H9 (cell line): ENCODE results near the gene PITPNM2. TPM values are rescaled to one million over a fixed set of nuclear protein-coding genes. Genes with fewer than 3 reads are reported as not detected.

Experiments
- DNase-seq: peaks from one replicate; pipeline ENCODE4 v3.0.0-alpha.2; 2017
- H2AFZ ChIP-seq: one replicate; pipeline ENCODE4 v1.6.1; 2013; ENCODE audit warnings: mild to moderate bottlenecking, low read length, control low read depth, moderate library complexity
- H2AK5ac ChIP-seq: 2 replicates; pipeline ENCODE4 v1.6.1; 2013; ENCODE audit warnings: low read length, control low read depth, mixed read lengths; ENCODE audit not compliant: insufficient read length
- H2BK120ac ChIP-seq: one replicate; pipeline ENCODE4 v1.6.1; 2013; ENCODE audit warnings: low read depth, mild to moderate bottlenecking, low read length, control low read depth, inconsistent platforms; ENCODE audit not compliant: poor library complexity, severe bottlenecking
- H2BK12ac ChIP-seq: 2 replicates; pipeline ENCODE4 v1.6.1; 2013; ENCODE audit warnings: low read length, control low read depth, mixed read lengths, low read depth; ENCODE audit not compliant: insufficient read length
- H2BK15ac ChIP-seq: 2 replicates; pipeline ENCODE4 v1.6.1; 2013; ENCODE audit warnings: low read depth, low read length, control low read depth
- H2BK20ac ChIP-seq: one replicate; pipeline ENCODE4 v1.6.1; 2013; ENCODE audit warnings: low read depth, mild to moderate bottlenecking, low read length, control low read depth, inconsistent platforms; ENCODE audit not compliant: poor library complexity, severe bottlenecking
- H2BK5ac ChIP-seq: 2 replicates; pipeline ENCODE4 v1.6.1; 2013; ENCODE audit warnings: low read length, control low read depth, mixed read lengths; ENCODE audit not compliant: insufficient read length
- H3K14ac ChIP-seq: 2 replicates; pipeline ENCODE4 v1.6.1; 2013; ENCODE audit warnings: low read length, control low read depth; ENCODE audit not compliant: insufficient read depth
- H3K18ac ChIP-seq: 2 replicates; pipeline ENCODE4 v1.6.1; 2013; ENCODE audit warnings: low read depth, mild to moderate bottlenecking, mixed read lengths, low read length, control low read depth; ENCODE audit not compliant: insufficient read length
- H3K23ac ChIP-seq: 2 replicates; pipeline ENCODE4 v1.6.1; 2013; ENCODE audit warnings: low read length, control low read depth, mixed read lengths, low read depth; ENCODE audit not compliant: insufficient read length
- H3K23me2 ChIP-seq: 2 replicates; pipeline ENCODE4 v1.6.1; 2013; ENCODE audit warnings: low read depth, mild to moderate bottlenecking, mixed read lengths, low read length, control low read depth; ENCODE audit not compliant: insufficient read length, poor library complexity, severe bottlenecking
- H3K27ac ChIP-seq: 2 replicates; pipeline ENCODE4 v1.5.1; 2013; ENCODE audit warnings: low read length, control low read depth, mixed read lengths, low read depth; ENCODE audit not compliant: insufficient read length
- H3K27me3 ChIP-seq: 2 replicates; pipeline ENCODE4 v1.6.1; 2013; ENCODE audit warnings: low read length, control low read depth, inconsistent platforms; ENCODE audit not compliant: insufficient read depth
- H3K4ac ChIP-seq: 2 replicates; pipeline ENCODE4 v1.6.1; 2013; ENCODE audit warnings: low read depth, mild to moderate bottlenecking, control low read depth, inconsistent platforms, low read length, moderate library complexity
- H3K4me1 ChIP-seq: 2 replicates; pipeline ENCODE4 v1.6.1; 2013; ENCODE audit warnings: low read length, control low read depth, inconsistent platforms; ENCODE audit not compliant: insufficient read depth
- H3K4me2 ChIP-seq: 2 replicates; pipeline ENCODE4 v1.6.1; 2013; ENCODE audit warnings: low read length, control low read depth, mixed read lengths; ENCODE audit not compliant: insufficient read length, insufficient read depth
- H3K56ac ChIP-seq: 2 replicates; pipeline ENCODE4 v1.6.1; 2013; ENCODE audit warnings: low read depth, mild to moderate bottlenecking, mixed read lengths, low read length, control low read depth; ENCODE audit not compliant: insufficient read length
- H3K79me1 ChIP-seq: 2 replicates; pipeline ENCODE4 v1.6.1; 2013; ENCODE audit warnings: low read depth, mild to moderate bottlenecking, moderate library complexity, low read length, control low read depth, inconsistent platforms; ENCODE audit not compliant: insufficient read depth, poor library complexity, severe bottlenecking
- H3K79me2 ChIP-seq: 2 replicates; pipeline ENCODE4 v1.6.1; 2013; ENCODE audit warnings: low read length, control low read depth, inconsistent platforms; ENCODE audit not compliant: insufficient read depth
- H3K9ac ChIP-seq: 2 replicates; pipeline ENCODE4 v1.6.1; 2013; ENCODE audit warnings: low read length, control low read depth, mixed read lengths; ENCODE audit not compliant: insufficient read length; ENCODE audit errors: extremely low read depth
- H3K9me3 ChIP-seq: one replicate; pipeline ENCODE4 v1.6.1; 2013; ENCODE audit warnings: low read depth, low read length, inconsistent platforms; ENCODE audit not compliant: control insufficient read depth
- H3T11ph ChIP-seq: one replicate; pipeline ENCODE4 v1.6.1; 2013; ENCODE audit warnings: mild to moderate bottlenecking, low read length, control low read depth, inconsistent platforms
- H4K20me1 ChIP-seq: one replicate; pipeline ENCODE4 v1.6.1; 2013; ENCODE audit not compliant: control insufficient read depth, insufficient read length, insufficient read depth
- H4K5ac ChIP-seq: 2 replicates; pipeline ENCODE4 v1.6.1; 2013; ENCODE audit warnings: low read depth, mild to moderate bottlenecking, mixed read lengths, low read length, control low read depth; ENCODE audit not compliant: insufficient read length
- H4K8ac ChIP-seq: replicated peaks from 2 replicates; pipeline ENCODE4 v1.6.1; 2013; ENCODE audit warnings: low read length, control low read depth, mixed read lengths, low read depth; ENCODE audit not compliant: insufficient read length
- H4K91ac ChIP-seq: 2 replicates; pipeline ENCODE4 v1.6.1; 2013; ENCODE audit warnings: low read depth, mild to moderate bottlenecking, moderate library complexity, mixed read lengths, low read length, control low read depth; ENCODE audit not compliant: insufficient read length
- H3K27ac Mint-ChIP-seq, 3 experiments: 2 replicates in 2 of 3; 3 replicates in 1 of 3; pipeline ENCODE4 v1.8.0; 2020 to 2021; ENCODE audit warnings: mixed read lengths in 3 of 3, mild to moderate bottlenecking in 1 of 3, moderate library complexity in 1 of 3
- H3K27me3 Mint-ChIP-seq: 2 replicates; pipeline ENCODE4 v1.8.0; 2021; ENCODE audit warnings: low read depth, mild to moderate bottlenecking, moderate library complexity, mixed read lengths
- H3K36me3 Mint-ChIP-seq, 3 experiments: 2 replicates in 2 of 3; 3 replicates in 1 of 3; pipeline ENCODE4 v1.8.0; 2020 to 2021; ENCODE audit warnings: low read depth in 3 of 3, mixed read lengths in 3 of 3; ENCODE audit not compliant: insufficient read depth in 1 of 3
- H3K4me1 Mint-ChIP-seq, 2 experiments: 2 replicates each; pipeline ENCODE4 v1.8.0; 2020; ENCODE audit warnings: mixed read lengths in 2 of 2
- H3K4me3 Mint-ChIP-seq, 2 experiments: 2 replicates in 1 of 2; 3 replicates in 1 of 2; pipeline ENCODE4 v1.8.0; 2020 to 2021; ENCODE audit warnings: mild to moderate bottlenecking in 2 of 2, mixed read lengths in 2 of 2, moderate library complexity in 1 of 2
- H3K9me3 Mint-ChIP-seq, 2 experiments: 2 replicates in 1 of 2; 3 replicates in 1 of 2; pipeline ENCODE4 v1.8.0; 2020; ENCODE audit warnings: mild to moderate bottlenecking in 2 of 2, mixed read lengths in 2 of 2, moderate library complexity in 1 of 2
- CTCF ChIP-seq: fragments of 200-600 bp; sonication (generic); conservative IDR thresholded peaks from 3 replicates; pipeline ENCODE4 v1.8.0; 2021; ENCODE audit warnings: antibody characterized with exemption, mild to moderate bottlenecking
- WGBS: extraction: QIAGEN DNeasy Blood & Tissue Kit; methylation state at CpG from one replicate; pipeline ENCODE4 v1.1.7; 2013; ENCODE audit warnings: missing lambda C conversion rate, low lambda C conversion rate, mixed read lengths; ENCODE audit not compliant: insufficient read length; ENCODE audit errors: extremely low coverage; 5-methylcytosine and 5-hydroxymethylcytosine counted together
- total RNA-seq: library from RNA; stranded (reverse); gene quantifications from 2 replicates; pipeline ENCODE4 v1.2.1, GENCODE V29; 2021

Gene PITPNM2
- total RNA-seq, 1 experiment from 2014 or later, result 1.2 TPM

GRCh38 chr12:123148223-123148622 lies 2.7 kb downstream of the PITPNM2 start:
- Histone ChIP-seq H4K91ac (no peak overlapping the region), H2BK12ac (no peak overlapping the region), H4K5ac (no peak overlapping the region), H4K8ac (no peak overlapping the region), H3K4ac (no peak overlapping the region), H3T11ph (no peak overlapping the region), H3K23me2 (peaks cover 10% of the 10 kb centered on the region), H3K56ac (no peak overlapping the region), H4K20me1 (no peaks in the 10 kb centered on the region), H3K9me3 (no peaks in the 10 kb centered on the region), H3K9ac (no peak overlapping the region), H2BK15ac (no peak overlapping the region), H2BK5ac (no peak overlapping the region), H3K79me2 (no peaks in the 10 kb centered on the region), H2BK20ac (no peak overlapping the region), H2AFZ (no peak overlapping the region), H2BK120ac (no peak overlapping the region), H3K23ac (no peak overlapping the region), H3K4me2 (no peak overlapping the region), H3K14ac (no peak overlapping the region), H2AK5ac (no peak overlapping the region), H3K4me1 (no peaks in the 10 kb centered on the region; the same call in 1 of the 2 replicates), H3K27ac (no peak overlapping the region), H3K79me1 (no peaks in the 10 kb centered on the region), H3K27me3 (peaks cover 17% of the 10 kb centered on the region; the same call in 1 of the 2 replicates), H3K18ac (no peak overlapping the region)
- peaks cover 54% of the 10 kb centered on the region for H3K27me3 Mint-ChIP-seq
- TF ChIP-seq CTCF, result no peak
- H3K4me1 Mint-ChIP-seq, result peaks cover 29 to 30% of the 10 kb centered on the region in 2 experiments
- no peaks in the 10 kb centered on the region for H3K9me3 Mint-ChIP-seq
- peaks cover 0 to 6% (median 0%) of the 10 kb centered on the region in 3 experiments; a peak in 2 of 7 replicates for H3K36me3 Mint-ChIP-seq
- H3K4me3 Mint-ChIP-seq, result no peak overlapping the region; a peak in 1 of 5 replicates
- no peak overlapping the region for H3K27ac Mint-ChIP-seq
- DNase-seq, result no peak
- WGBS, result no CpG with 5 or more reads among the region's 9 CpGs
